Right renal pelvis (tissue), 4 donors: ENCODE data around the gene TEAD3. TPM values are rescaled to one million over a fixed set of nuclear protein-coding genes. Genes with fewer than 3 reads are reported as not detected.

Experiments
- DNase-seq, 4 donors: peaks; one replicate each; pipeline ENCODE4 v3.0.0-alpha.2; 2013; ENCODE audit warnings: low read depth in 4 of 4, low spot score in 3 of 4, missing footprints in 1 of 4
- polyA plus RNA-seq, 4 donors: library from polyadenylated mRNA; unstranded; fragments of 120-200 nt; gene quantifications; one replicate each; pipeline ENCODE4 v1.2.1, GENCODE V29; 2013; ENCODE audit not compliant: insufficient read length in 4 of 4

TEAD3 gene
- polyA plus RNA-seq, 4 donors, result 42.6 to 53.0 (median 47.7) TPM

GRCh38 chr6:35477551-35478179 is 19.2 kb downstream of the TEAD3 start:
- DNase-seq, result no peak

GRCh38 chr6:35477028-35477427 is 19.9 kb downstream of the TEAD3 start:
- no peak for DNase-seq

GRCh38 chr6:35476004-35476403 is 20.9 kb downstream of the TEAD3 start:
- no peak for DNase-seq

- no peak for DNase-seq
These were observed 21.3 kb downstream of the TEAD3 start for GRCh38 chr6:35475573-35475972.

- DNase-seq, result no peak
These were observed 21.8 kb downstream of the TEAD3 start for GRCh38 chr6:35474942-35475570.

- DNase-seq, result no peak
These were observed 22.5 kb downstream of the TEAD3 start for GRCh38 chr6:35474131-35474941.

GRCh38 chr6:35473850-35474130 is 23.1 kb downstream of the TEAD3 start:
- DNase-seq, result no peak

- no peak for DNase-seq
These were observed 23.6 kb downstream of the TEAD3 start for GRCh38 chr6:35473075-35473849.

- no peak for DNase-seq
These were observed 25.0 kb downstream of the TEAD3 start for GRCh38 chr6:35471836-35472345.

- no peak for DNase-seq
These were observed 26.2 kb downstream of the TEAD3 start for GRCh38 chr6:35470663-35471120.

- no peak for DNase-seq
These were observed 26.9 kb downstream of the TEAD3 start for GRCh38 chr6:35469751-35470662.

- DNase-seq, result no peak
These were observed 27.7 kb downstream of the TEAD3 start for GRCh38 chr6:35468980-35469750.

GRCh38 chr6:35468181-35468979 is 28.5 kb downstream of the TEAD3 start, which contains the start of gene RPL10A:
Gene RPL10A (plus strand): TSS chr6:35468401. CDS start chr6:35468435, 34 bp downstream.
- DNase-seq, result peak; percentile 96 to 97 (median 96)

- no peak for DNase-seq
These were observed 31.2 kb downstream of the TEAD3 start for GRCh38 chr6:35465646-35466045.

- no peak for DNase-seq
These were observed 33.6 kb downstream of the TEAD3 start for GRCh38 chr6:35463292-35463691.

GRCh38 chr6:35461270-35461669 is 35.6 kb downstream of the TEAD3 start:
- no peak for DNase-seq

GRCh38 chr6:35457907-35458306 is 39.0 kb downstream of the TEAD3 start:
- DNase-seq, result no peak
